Stromal cell of bone marrow (primary cell): ENCODE measurements around the gene ENG.
A peak's percentile ranks its signal among the peaks of the same experiment; 100 is the strongest.

ENCODE experiments used
- DNase-seq: peaks from one replicate; pipeline ENCODE4 v3.0.0-alpha.2; 2012; ENCODE audit warnings: low read depth

The ENG gene

GRCh38 chr9:127776924-127777289, 77.6 kb downstream of the ENG start:
- DNase-seq: no peak

- no peak for DNase-seq
Measured at GRCh38 chr9:127776195-127776923, 78.1 kb downstream of the ENG start.

DNA sequence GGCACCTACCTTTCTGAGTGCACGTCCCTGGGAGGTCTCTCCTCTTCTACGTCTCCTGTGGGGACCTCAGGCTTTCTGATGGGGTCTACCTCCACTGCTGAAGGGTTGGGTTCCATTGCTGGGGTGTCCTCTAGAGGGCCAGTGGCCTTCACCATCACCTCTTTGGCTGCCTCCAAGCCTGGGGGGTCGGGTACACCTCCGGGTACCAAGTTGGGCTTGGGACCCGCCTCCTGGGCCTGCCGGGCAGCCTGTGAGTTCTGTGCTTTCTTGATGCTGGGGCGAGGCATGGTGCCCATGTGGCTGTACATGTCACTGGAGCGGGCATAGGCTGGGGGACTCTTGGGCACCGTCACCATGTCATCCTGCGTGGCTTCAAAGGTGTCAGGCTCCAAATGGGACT, 80.5 kb downstream of the ENG start:
- DNase-seq: no peak

- DNase-seq: no peak
Measured at GRCh38 chr9:127773272-127773671, 81.2 kb downstream of the ENG start.

GRCh38 chr9:127772603-127773002, 81.9 kb downstream of the ENG start:
- no peak for DNase-seq

DNA sequence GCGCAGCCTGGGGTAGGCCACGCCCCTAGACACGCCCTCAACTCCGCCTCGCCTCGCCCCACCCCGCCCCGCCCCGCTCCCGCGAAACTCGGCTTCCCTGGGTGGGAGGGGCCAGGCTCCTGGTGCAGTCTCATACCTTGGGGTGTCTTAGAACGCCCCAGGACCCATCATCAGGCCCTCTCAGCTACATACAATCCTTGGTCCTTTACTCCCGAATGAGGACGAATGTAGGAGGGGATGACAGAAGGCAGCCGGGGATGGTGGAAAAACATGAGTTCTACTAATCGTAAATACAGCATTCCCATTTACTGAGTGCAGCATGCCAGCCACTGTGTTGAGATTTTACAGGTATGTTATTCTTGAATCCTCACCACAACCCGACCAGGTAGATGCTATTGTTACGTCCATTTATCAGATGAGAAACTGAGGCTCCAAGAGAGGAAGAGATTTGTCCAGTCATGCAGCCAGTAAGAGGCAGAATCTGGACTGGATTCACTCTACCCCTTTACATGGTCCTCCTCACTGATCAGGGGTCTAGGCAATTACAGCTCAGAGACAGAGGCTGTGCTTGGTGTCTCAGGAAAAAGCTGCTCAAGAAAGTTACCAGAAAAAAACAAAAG, 82.8 kb downstream of the ENG start:
- no peak for DNase-seq

DNA sequence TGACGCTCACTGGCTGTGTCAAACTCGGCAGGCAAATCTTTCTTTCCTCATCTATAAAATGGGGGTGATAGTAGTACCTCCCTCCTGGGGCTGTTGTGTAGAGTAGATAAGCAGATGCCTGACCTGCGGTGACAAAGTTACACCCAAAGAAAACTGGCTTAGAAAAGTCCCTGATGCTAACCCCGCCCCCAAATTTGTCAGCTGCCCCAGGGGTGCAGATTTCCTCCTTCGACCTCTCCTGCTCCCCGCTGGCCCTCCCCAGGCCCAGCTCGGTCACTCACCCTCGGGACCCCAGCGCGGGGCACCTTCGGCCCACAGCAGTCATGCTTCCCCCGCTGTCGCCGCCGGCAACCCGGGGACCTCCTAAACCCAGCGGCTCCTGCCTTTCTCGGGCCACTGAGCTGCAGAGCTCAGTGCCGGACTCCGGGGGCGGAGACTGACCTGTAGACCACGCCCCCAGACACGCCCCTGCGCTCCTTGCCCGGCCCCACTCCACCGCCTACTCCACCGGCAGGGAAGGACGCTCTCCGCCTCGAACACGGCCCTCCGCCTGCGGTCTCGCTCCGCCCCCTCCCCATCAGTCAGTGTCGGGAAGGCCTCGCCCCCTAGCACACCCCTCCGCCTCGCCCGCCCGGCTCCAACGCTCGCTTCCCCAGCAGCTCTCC, 83.4 kb downstream of the ENG start:
- DNase-seq: peak; percentile 90

GRCh38 chr9:127770583-127770904, 83.9 kb downstream of the ENG start:
- DNase-seq: no peak

DNA sequence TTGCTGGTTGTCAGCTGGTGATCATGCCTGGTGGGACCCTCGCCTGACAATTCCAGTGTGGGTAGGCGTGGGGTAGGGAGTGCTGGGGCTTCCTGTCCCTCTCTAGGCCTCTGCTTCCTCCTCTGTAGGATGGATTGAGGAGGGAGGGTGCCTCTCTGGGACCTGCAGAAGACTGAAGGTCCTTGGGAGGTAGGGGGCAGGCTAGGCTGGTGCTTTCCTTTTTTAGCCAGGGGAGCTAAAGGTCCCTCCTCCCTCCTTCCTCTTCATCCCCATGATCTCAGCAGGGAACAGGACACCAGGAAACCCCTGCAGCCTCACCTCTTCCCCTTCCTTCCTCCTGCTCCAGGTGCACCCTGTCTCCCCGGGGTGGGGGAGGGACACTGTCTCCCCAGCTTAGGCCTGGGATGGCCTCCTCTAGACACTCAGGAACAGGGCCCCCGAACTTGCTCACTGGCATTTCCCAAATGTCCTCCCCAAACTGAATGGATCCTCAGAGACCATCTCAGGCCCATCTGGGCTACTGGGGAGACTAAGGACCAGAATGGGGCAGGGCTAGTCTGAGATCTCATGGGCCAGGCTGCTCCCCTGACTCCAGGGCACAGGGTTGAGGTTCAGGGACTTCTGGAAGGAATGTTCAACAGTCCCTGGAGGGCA, 84.4 kb downstream of the ENG start:
- DNase-seq: no peak

DNA sequence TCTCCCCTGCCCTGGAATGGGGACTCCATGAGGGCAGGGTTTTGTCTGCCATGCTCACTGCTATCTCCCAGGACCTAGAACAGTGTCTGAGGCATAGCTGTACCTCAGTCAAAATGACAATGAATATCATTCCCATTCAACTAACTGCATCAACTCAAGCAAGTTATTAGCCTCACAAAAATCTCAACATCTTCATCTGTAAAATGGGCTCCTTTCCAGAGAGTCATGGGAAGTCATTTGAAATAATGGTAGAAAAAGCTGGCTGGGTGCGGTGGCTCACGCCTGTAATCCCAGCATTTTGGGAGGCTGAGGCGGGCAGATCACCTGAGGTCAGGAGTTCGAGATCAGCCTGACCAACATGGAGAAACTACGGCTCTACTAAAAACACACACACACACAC, 85.4 kb downstream of the ENG start:
- DNase-seq: no peak

- DNase-seq: no peak
Measured at GRCh38 chr9:127768698-127769097, 85.8 kb downstream of the ENG start.

GRCh38 chr9:127767909-127768331, 86.5 kb downstream of the ENG start:
- no peak for DNase-seq

GRCh38 chr9:127767410-127767809, 87.0 kb downstream of the ENG start:
- DNase-seq: no peak

DNA sequence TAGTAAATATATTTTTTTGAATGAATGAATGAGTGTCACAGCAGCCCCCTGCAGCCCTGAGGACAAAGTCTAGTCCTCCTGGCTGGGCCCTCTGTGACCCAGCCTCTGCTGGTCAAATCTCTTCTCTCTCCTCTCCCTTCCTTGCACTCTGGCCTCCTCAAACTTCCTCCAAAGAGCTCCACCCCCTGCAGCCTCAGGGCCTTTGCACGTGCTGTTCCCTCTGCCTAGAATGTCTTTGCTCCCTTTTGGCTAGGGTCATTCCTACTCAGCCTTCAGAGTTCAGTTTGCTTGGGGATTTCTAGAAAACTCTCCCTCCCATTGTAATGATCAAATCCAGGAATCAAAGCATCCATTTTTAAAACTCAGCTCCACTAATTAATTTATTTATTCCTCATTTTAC, 89.0 kb downstream of the ENG start:
- no peak for DNase-seq
